Measurements from ENCODE around the gene SLK.

DNA sequence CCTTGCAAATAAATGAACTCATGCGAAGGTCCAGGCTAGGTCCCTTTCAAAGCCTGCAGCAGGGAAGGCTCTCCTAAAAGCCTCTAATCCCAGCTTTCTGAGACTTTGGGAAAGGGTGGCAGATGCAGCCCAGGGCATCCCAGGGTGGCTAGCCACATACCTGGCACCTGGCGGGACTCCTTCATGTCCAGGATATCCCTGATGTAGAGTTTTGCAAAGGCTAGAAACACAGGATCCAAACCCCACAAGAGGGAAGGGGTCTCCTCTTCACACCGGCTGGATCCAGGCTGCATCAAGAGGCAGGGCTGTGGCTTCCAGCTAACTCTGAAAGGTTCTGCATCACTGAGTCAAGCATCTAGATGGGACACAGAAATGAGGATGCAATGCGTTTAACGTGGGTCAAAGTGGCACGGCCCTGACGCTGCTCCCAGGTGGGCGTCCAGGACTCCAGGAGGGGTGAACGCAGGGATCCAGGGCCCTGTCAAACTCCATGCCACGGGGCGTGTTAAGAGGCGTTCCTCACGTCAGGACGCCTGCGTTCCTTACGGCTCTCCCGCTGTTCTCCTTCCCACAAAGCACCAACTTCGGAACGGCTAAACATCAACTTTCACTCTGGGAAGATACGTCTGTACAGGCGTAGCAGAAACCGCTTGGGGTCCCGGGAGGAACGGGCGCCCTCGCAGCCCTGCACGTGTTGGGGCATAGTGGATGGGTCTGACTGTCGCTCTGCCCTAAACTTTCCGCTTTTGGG is 49.5 kb upstream of the SLK start:
- TF ChIP-seq, protein P1, sequence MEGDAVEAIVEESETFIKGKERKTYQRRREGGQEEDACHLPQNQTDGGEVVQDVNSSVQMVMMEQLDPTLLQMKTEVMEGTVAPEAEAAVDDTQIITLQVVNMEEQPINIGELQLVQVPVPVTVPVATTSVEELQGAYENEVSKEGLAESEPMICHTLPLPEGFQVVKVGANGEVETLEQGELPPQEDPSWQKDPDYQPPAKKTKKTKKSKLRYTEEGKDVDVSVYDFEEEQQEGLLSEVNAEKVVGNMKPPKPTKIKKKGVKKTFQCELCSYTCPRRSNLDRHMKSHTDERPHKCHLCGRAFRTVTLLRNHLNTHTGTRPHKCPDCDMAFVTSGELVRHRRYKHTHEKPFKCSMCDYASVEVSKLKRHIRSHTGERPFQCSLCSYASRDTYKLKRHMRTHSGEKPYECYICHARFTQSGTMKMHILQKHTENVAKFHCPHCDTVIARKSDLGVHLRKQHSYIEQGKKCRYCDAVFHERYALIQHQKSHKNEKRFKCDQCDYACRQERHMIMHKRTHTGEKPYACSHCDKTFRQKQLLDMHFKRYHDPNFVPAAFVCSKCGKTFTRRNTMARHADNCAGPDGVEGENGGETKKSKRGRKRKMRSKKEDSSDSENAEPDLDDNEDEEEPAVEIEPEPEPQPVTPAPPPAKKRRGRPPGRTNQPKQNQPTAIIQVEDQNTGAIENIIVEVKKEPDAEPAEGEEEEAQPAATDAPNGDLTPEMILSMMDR (IDR thresholded peaks at IDR 0.05; ENCODE audit: low read depth, low read length), result no peak
- TF ChIP-seq EZH2phosphoT487 (IDR thresholded peaks at IDR 0.05; ENCODE audit: low read depth), result no peak

All from OCI-LY3 (cell line).